Measurements from ENCODE around the gene NCR2.

DNA sequence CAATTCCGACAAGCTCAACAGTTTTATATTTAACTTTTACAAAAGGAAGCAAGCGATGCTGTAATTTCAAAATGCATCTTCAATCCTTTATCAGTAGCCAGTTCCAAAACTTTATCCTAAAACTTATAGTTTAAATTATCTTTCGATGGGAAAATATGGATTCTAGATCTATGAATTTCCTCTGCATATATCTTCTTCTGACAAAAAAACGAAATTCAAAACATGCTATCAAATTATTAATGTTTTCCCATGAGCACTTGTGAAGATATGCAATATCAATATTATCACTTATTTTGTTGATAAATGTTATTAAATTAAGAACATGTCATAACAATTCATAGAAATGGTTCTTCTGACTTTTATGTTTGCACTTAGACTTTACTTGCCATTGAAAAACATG, 2.3 kb downstream of the NCR2 start:
- TF ChIP-seq TCF7L2 (IDR thresholded peaks at IDR 0.05; ENCODE audit: borderline replicate concordance, low read depth, low read length): no peak
- TF ChIP-seq, protein P1, sequence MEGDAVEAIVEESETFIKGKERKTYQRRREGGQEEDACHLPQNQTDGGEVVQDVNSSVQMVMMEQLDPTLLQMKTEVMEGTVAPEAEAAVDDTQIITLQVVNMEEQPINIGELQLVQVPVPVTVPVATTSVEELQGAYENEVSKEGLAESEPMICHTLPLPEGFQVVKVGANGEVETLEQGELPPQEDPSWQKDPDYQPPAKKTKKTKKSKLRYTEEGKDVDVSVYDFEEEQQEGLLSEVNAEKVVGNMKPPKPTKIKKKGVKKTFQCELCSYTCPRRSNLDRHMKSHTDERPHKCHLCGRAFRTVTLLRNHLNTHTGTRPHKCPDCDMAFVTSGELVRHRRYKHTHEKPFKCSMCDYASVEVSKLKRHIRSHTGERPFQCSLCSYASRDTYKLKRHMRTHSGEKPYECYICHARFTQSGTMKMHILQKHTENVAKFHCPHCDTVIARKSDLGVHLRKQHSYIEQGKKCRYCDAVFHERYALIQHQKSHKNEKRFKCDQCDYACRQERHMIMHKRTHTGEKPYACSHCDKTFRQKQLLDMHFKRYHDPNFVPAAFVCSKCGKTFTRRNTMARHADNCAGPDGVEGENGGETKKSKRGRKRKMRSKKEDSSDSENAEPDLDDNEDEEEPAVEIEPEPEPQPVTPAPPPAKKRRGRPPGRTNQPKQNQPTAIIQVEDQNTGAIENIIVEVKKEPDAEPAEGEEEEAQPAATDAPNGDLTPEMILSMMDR (tag by site-specific recombination; IDR thresholded peaks at IDR 0.05): no peak
- TF ChIP-seq ZBTB17 (tag by site-specific recombination; IDR thresholded peaks at IDR 0.05): no peak
- no peak for TF ChIP-seq ZNF146 (tag by site-specific recombination; IDR thresholded peaks at IDR 0.05)
- TF ChIP-seq, protein P2, sequence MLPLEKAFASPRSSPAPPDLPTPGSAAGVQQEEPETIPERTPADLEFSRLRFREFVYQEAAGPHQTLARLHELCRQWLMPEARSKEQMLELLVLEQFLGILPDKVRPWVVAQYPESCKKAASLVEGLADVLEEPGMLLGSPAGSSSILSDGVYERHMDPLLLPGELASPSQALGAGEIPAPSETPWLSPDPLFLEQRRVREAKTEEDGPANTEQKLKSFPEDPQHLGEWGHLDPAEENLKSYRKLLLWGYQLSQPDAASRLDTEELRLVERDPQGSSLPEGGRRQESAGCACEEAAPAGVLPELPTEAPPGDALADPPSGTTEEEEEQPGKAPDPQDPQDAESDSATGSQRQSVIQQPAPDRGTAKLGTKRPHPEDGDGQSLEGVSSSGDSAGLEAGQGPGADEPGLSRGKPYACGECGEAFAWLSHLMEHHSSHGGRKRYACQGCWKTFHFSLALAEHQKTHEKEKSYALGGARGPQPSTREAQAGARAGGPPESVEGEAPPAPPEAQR (tag by site-specific recombination; IDR thresholded peaks at IDR 0.05): no peak
- TF ChIP-seq, protein P3, sequence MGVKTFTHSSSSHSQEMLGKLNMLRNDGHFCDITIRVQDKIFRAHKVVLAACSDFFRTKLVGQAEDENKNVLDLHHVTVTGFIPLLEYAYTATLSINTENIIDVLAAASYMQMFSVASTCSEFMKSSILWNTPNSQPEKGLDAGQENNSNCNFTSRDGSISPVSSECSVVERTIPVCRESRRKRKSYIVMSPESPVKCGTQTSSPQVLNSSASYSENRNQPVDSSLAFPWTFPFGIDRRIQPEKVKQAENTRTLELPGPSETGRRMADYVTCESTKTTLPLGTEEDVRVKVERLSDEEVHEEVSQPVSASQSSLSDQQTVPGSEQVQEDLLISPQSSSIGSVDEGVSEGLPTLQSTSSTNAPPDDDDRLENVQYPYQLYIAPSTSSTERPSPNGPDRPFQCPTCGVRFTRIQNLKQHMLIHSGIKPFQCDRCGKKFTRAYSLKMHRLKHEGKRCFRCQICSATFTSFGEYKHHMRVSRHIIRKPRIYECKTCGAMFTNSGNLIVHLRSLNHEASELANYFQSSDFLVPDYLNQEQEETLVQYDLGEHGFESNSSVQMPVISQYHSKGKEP (tag by site-specific recombination; IDR thresholded peaks at IDR 0.05): no peak
- no peak for TF ChIP-seq REPIN1 (tag by site-specific recombination; IDR thresholded peaks at IDR 0.05; ENCODE audit: low read depth)
- TF ChIP-seq ZNF654 (tag by site-specific recombination; IDR thresholded peaks at IDR 0.05; ENCODE audit: low read depth): no peak

Measured in HEK293 (cell line).